ENCODE results near the gene GRAMD4. TPM values are rescaled to one million over a fixed set of nuclear protein-coding genes. Genes with fewer than 3 reads are reported as not detected.

Gene GRAMD4
- total RNA-seq, 1 experiment from 2014 or later = 19.8 TPM

GRCh38 chr22:46728470-46728869, 108.3 kb downstream of the GRAMD4 start:
- Mint-ChIP-seq H3K4me1 (peaks cover 11 to 34% of the 10 kb centered on the region in 2 experiments), H3K4me3 (no peak overlapping the region), H3K27ac (peak overlapping the region in 1 of 3 experiments; percentile 40; a peak in 2 of 7 replicates), H3K36me3 (ENCODE audit: insufficient read depth in 1 of 3, low read depth in 3 of 3) (peaks cover 2 to 19% (median 8%) of the 10 kb centered on the region in 3 experiments; a peak in 6 of 7 replicates), H3K27me3 (ENCODE audit: low read depth) (no peaks in the 10 kb centered on the region; the same call in 1 of the 2 replicates), H3K9me3 (no peaks in the 10 kb centered on the region)
- Histone ChIP-seq H2AFZ (ENCODE audit: low read length) (no peak overlapping the region), H3K27ac (ENCODE audit: insufficient read length, low read depth, low read length) (no peak overlapping the region), H3K9me3 (ENCODE audit: control insufficient read depth, low read depth, low read length) (no peaks in the 10 kb centered on the region), H2AK5ac (ENCODE audit: insufficient read length, low read length) (no peak overlapping the region), H3K23ac (ENCODE audit: insufficient read length, low read depth, low read length) (no peak overlapping the region), H3K56ac (ENCODE audit: insufficient read length, low read depth, low read length) (no peak overlapping the region), H3K23me2 (ENCODE audit: insufficient read length, low read depth, low read length, poor library complexity, severe bottlenecking) (no peaks in the 10 kb centered on the region), H3K79me1 (ENCODE audit: insufficient read depth, low read depth, low read length, poor library complexity, severe bottlenecking) (no peaks in the 10 kb centered on the region), H2BK12ac (ENCODE audit: insufficient read length, low read depth, low read length) (no peak overlapping the region), H3K9ac (ENCODE audit: extremely low read depth, insufficient read length, low read length) (no peak overlapping the region), H2BK15ac (ENCODE audit: low read depth, low read length) (no peak overlapping the region), H3K4me2 (ENCODE audit: insufficient read depth, insufficient read length, low read length) (no peak overlapping the region), H2BK5ac (ENCODE audit: insufficient read length, low read length) (no peak overlapping the region), H4K20me1 (ENCODE audit: control insufficient read depth, insufficient read depth, insufficient read length) (peaks cover 10% of the 10 kb centered on the region), H4K5ac (ENCODE audit: insufficient read length, low read depth, low read length) (no peak overlapping the region), H3K18ac (ENCODE audit: insufficient read length, low read depth, low read length) (no peak overlapping the region), H4K8ac (replicated peaks; ENCODE audit: insufficient read length, low read depth, low read length) (no peak overlapping the region), H3T11ph (ENCODE audit: low read length) (no peak overlapping the region), H3K4me1 (ENCODE audit: insufficient read depth, low read length) (peaks cover 2% of the 10 kb centered on the region; the same call in 1 of the 2 replicates), H3K4ac (ENCODE audit: low read depth, low read length) (no peak overlapping the region), H3K27me3 (ENCODE audit: insufficient read depth, low read length) (no peaks in the 10 kb centered on the region), H2BK120ac (ENCODE audit: low read depth, low read length, poor library complexity, severe bottlenecking) (no peak overlapping the region), H3K14ac (ENCODE audit: insufficient read depth, low read length) (no peak overlapping the region; the same call in 1 of the 2 replicates), H3K79me2 (ENCODE audit: insufficient read depth, low read length) (no peaks in the 10 kb centered on the region), H4K91ac (ENCODE audit: insufficient read length, low read depth, low read length) (no peak overlapping the region), H2BK20ac (ENCODE audit: low read depth, low read length, poor library complexity, severe bottlenecking) (no peak overlapping the region)
- no CpG with 5 or more reads among the region's 11 CpGs for WGBS (ENCODE audit: extremely low coverage, insufficient read length, low lambda C conversion rate)
- DNase-seq = no peak
- no peak for TF ChIP-seq CTCF (conservative IDR thresholded peaks at IDR 0.05)

Other genes with a start within 250 kb of the GRAMD4 start
- 21.2 and 22.6 TPM in 2 replicates for gene CELSR1, start 82.8 kb upstream of the GRAMD4 start, total RNA-seq (2021)
- gene CERK, start 117.9 kb downstream of the GRAMD4 start, total RNA-seq (2021) = 46.3 and 47.1 TPM in 2 replicates
- 19.3 and 20.8 TPM in 2 replicates for gene TBC1D22A, start 142.3 kb downstream of the GRAMD4 start, total RNA-seq (2021)

Data from H9 (cell line).